Kidney glomerular epithelial cell (primary cell): ENCODE results near the gene SPON1.
"Not testable (repeated sequence)": the region's sequence is repeated elsewhere in the genome, so short reads cannot be mapped to it uniquely, and the experiment has no call there.

Source experiments
- DNase-seq: peaks from one replicate; lab custom pipeline; 2025; lab: John Stamatoyannopoulos, UW

The SPON1 gene

GRCh38 chr11:14082338-14082737 lies 119.8 kb downstream of the SPON1 start:
- no peak for DNase-seq

DNA sequence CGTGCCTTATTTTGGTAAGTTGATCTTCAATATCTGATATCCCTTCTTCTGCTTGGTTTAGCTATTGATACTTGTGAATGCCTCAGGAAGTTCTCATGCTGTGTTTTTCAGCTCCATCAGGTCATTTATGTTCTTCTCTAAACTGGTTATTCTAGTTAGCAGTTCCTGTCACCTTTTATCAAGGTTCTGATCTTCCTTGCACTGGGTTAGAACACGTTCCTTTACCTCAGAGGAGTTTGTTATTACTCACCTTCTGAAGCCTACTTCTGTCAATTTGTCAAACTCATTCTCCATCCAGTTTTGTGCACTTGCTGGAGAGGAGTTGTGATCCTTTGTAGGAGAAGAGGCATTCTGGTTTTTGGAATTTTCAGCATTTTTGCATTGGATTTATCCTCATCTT lies 126.3 kb downstream of the SPON1 start:
- not testable (repeated sequence) for DNase-seq

GRCh38 chr11:14089690-14090462 lies 127.4 kb downstream of the SPON1 start:
- no peak for DNase-seq

DNA sequence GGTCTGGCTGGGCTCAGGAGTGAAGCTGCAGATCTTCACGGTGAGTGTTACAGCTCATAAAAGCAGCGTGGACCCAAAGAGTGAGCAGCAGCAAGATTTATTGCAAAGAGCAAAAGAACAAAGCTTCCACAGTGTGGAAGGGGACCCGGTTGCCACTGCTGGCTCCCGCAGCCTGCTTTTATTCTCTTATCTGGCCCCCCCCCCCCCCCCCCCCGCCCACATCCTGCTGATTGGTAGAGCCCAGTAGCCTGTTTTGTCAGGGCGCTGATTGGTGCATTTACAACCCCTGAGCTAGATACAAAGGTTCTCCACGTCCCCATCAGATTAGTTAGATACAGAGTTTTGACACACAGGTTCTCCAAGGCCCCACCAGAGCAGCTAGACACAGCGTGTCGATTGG lies 128.1 kb downstream of the SPON1 start:
- DNase-seq = not testable (repeated sequence)

DNA sequence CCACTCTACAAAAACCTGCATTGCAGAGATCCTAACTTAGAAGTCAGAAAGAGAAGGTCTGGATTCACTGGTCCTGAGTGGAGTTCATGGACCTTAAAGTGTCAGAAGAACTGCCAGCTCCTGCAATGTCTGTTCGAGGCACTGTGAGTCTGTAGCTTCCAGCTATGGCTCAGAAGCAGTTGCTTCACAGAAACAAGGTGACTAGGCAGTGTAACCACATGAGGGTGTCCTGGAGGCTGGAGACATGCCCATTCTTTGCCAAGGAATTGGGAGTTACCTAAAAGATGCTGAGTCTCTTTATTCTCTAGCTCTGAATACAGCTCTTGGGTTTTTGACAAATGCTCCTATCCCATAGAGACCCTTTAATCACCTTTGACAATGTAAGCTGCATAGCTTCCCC lies 130.5 kb downstream of the SPON1 start:
- DNase-seq = no peak

DNA sequence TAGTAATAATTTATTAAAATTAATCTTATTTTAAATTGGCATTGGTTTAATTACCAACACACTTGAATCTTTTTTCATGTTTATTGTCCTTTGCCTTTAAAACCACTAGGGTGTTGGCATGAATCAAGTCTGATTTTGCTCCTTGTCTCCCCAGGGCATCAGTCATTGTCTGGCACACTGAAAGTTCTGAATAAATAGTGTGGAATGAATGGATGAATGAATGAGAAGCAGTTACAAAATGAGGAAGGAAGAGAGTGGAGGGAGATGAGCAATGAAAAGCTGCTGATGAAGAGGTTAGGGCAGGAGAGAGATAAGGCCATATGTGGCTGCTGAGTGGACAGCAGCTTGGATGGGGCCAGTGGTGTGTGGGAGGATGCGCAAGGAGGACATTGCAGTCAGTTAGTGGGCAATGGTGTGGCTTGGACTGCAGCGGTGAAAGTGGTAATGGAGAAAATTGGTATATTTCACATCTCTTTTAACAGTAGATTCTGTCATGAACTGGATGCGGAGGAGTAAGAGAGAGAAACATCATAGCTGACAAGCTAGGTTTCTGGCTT lies 132.0 kb downstream of the SPON1 start:
- peak; percentile 0 for DNase-seq

GRCh38 chr11:14095882-14096281 lies 133.4 kb downstream of the SPON1 start:
- DNase-seq = no peak

DNA sequence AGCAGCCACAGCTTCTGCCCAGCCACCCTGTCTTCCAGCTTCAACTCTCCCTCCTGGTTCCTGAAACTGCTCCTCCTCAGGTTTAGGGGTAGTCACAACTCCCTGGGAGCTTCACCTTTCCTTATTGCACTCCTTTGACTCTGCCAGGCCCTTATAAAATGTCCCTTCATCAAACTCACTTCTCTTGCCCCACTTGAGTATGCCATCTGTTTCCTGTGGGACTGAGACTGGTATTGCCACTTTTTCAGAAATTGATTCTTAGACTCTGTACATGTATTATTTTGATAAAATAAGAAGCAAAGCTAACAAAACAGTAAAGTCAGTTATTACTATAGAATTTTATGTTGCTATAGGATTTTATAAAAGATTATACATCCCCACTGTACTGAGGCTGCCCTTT lies 134.1 kb downstream of the SPON1 start:
- DNase-seq = no peak

DNA sequence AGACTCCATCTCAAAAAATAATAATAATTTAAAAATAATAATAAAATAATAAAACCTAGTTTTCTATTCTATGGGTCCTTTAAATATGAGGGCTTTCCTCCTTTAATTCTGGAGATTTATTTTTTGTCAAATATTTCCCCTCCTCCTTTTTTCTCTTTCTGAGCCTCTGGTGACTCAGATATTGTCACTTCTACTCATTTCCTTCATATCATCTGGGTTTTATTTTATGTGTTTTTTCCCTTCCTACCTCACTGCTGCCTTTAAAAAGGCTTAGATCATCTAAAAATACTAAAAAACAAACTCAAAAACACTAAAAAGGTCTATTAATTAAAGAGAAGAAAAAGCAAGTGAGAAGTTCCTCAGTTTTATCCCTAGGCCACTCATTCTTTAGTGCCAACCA lies 138.9 kb downstream of the SPON1 start:
- no peak for DNase-seq

- no peak for DNase-seq
Observed at GRCh38 chr11:14102766-14103165, 140.2 kb downstream of the SPON1 start.

GRCh38 chr11:14105446-14105845 lies 142.9 kb downstream of the SPON1 start:
- DNase-seq = no peak

- DNase-seq = no peak
Observed at GRCh38 chr11:14106303-14107049, 144.0 kb downstream of the SPON1 start.

- no peak for DNase-seq
Observed at GRCh38 chr11:14107050-14107430, 144.5 kb downstream of the SPON1 start.

DNA sequence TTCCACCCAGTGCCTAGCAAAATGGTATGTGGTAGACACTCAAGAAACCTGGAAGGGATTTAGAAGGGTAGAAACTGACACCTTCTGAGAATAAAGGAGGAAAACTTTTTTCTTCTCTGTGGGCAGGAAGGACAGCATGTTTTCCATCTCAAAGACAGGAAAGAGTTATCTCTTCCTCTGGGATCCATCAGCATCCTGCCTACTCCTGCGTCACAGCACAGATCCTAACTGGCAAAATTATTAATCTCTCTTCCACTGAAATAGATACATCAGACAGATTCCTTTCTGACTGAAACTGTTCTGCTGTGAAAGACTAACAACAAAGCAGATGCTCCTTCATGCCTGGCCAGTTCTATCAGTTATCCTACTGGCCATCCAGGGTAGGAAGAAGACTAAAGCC lies 147.2 kb downstream of the SPON1 start:
- no peak for DNase-seq

DNA sequence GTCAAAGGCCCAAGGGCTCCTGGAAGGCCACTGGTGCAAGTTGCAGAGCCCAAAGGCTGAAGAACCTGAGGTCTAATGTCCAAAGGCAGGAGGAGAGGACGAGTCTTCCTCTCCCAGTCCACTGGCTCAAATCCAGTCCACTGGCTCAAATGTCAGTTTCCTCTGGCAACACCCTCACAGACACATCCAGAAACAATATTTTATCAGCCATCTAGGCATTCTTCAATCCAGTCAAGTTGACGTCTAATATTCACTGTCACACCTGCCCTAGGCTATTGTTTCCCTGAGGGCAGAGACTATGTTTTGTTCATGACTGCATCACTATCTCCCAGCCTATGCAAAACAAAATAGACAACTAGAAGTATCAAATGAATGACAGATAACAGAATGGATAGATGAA lies 148.1 kb downstream of the SPON1 start:
- no peak for DNase-seq

GRCh38 chr11:14111496-14111895 lies 149.0 kb downstream of the SPON1 start:
- DNase-seq = no peak

DNA sequence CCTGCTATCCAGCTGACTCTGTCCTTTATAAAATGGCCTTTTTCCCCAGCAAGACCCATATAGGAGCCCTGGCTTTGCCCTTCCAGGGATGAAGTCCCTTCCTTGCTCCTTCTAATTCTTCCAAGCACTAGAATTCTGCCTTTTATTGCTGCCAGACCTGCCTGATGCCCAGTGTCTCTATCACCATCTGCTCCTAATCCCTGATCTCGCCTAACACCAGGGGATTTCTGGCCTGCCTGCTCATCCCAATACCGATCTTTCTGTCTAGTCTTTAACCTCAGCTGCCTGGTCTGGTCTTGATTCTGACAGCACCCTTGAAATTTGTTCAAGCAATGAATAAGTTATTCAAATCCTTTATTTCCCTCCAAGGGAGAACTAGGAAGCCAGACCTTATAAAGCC lies 150.2 kb downstream of the SPON1 start:
- DNase-seq = no peak

DNA sequence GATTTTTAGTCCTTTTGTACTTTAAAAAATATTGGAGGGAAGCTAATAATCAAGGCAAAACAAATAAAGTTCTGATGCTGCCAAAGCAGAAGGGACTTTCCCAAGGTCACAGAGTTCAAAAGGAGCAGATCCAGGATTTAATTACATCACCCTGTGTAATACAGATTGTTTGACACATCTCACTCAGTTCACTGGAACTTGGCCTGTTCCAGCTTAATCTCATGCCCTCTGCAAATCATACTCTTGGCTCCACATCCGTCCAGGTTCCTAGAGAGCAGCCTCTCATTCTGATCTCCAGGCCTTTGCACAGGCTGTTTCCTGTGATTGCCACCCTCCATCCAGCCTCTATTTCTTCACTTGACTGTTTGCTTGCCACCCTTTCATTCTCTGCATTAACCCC lies 151.7 kb downstream of the SPON1 start:
- DNase-seq = no peak

DNA sequence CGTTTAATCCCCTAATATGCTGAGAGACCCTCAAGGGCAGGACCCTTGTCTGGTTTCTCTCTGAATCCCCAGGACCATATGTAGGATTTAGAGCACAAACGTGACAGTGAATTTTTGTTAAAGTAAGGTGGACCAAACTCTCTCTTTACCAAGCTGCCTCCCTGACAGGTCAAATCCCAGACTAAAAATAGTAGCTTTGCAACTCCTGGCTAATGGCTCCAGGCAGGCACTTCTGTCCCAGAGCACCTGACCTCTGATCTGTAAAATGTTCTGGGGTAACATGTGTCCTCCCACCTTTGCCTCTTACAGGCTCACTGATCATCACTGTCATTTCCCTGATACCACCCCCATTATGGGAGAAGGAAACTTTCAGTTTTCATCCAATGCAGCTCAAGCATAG lies 152.3 kb downstream of the SPON1 start:
- DNase-seq = no peak

DNA sequence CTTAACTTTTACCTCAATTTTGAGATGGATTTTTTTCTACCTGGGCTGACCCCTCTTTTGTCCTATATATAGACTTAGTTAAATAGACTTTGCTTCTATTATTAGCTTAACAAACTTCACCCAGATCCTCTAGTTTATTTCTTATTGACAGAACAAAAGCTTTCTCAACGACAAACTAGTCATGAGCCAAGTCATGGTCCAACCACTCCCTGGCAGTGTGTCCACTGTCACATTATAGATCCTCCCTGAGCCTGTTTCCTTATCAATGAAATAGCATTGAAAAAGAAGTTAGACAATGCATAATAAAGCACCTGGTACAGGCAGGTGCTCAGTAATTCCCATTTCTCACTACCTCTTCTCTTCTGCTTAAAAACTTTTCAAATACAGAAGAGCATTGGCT lies 155.1 kb downstream of the SPON1 start:
- DNase-seq = no peak

GRCh38 chr11:14118072-14118471 lies 155.5 kb downstream of the SPON1 start:
- no peak for DNase-seq

DNA sequence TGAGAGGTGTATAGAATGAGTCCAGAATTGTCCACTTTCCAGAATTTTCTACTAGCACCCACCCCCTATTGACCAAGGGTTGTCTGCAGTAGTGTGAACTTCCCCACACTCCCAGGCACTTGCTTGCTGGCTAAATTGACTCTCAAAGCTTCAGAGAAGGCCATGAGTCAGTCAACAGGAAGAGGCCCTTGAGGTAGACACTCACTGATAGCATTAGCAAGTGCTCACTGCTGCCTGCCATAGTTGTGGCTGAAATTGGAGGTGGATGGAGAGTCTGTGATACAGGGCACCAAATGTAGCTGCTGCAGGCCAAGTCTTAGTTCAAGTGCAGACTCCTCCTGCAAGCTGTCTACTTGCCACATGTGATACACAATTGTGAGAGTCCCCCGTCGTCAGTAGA lies 156.8 kb downstream of the SPON1 start:
- DNase-seq = peak; percentile 1

DNA sequence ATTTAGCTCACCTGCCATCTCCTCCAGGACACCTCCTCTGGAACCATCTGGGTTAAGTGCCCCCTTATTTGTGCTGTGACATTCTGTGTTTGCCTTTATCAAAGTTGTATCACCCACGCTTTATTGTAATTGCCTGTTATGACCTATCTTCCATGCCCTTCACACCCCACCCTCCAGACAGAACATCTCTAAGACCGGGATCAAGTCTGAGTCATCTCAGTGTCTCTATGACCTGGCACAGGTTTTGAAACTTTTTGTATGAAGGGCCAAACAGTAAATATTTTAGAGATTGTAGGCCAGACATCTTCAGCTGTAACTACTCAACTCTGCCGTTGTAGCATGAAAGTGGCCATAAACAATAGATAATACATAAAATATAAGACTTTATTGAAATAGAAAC lies 161.8 kb downstream of the SPON1 start:
- no peak for DNase-seq
